G401 (cell line): ENCODE results near the gene ANKS6. TPM values are rescaled to one million over a fixed set of nuclear protein-coding genes. Genes with fewer than 3 reads are reported as not detected.
A peak's percentile ranks its signal among the peaks of the same experiment; 100 is the strongest.

Experiments
- DNase-seq: peaks from one replicate; pipeline ENCODE4 v3.0.0-alpha.2; 2015; ENCODE audit warnings: low spot score
- in situ Hi-C: cut with HindIII; loops from 2 replicates; pipeline ENCODE4 v1.10.0; 2016; ENCODE audit warnings: low sequenced_read_pairs, mixed read lengths
- total RNA-seq: library from RNA; depleted of rRNA; stranded (reverse); fragments of >200 nt; shearing (Covaris generic); gene quantifications from 2 replicates; pipeline ENCODE4 v1.2.3, GENCODE V29; 2014

ANKS6 gene
- total RNA-seq, 1 experiment from 2014 or later, result 55.6 TPM

GRCh38 chr9:98778251-98778650 lies 18.1 kb downstream of the ANKS6 start:
- in situ Hi-C loops, result no loop called here
- DNase-seq, result no peak

GRCh38 chr9:98777618-98778017 lies 18.7 kb downstream of the ANKS6 start:
- in situ Hi-C loops, result no loop called here

GRCh38 chr9:98775831-98776441 lies 20.4 kb downstream of the ANKS6 start:
- in situ Hi-C loops, result no loop called here
- peak; percentile 80 for DNase-seq

More at GRCh38 chr9:98777618-98778017, 18.7 kb downstream of the ANKS6 start:
- DNase-seq, result no peak

GRCh38 chr9:98774746-98775145 lies 21.6 kb downstream of the ANKS6 start:
- in situ Hi-C loops, result no loop called here
- DNase-seq, result no peak

GRCh38 chr9:98773721-98774120 lies 22.6 kb downstream of the ANKS6 start:
- DNase-seq, result no peak
- in situ Hi-C loops, result no loop called here

GRCh38 chr9:98772364-98773155 lies 23.8 kb downstream of the ANKS6 start:
- no peak for DNase-seq
- in situ Hi-C loops, result no loop called here

GRCh38 chr9:98771209-98771874 lies 25.0 kb downstream of the ANKS6 start:
- DNase-seq, result no peak
- in situ Hi-C loops, result no loop called here

- in situ Hi-C loops, result no loop called here
- no peak for DNase-seq
These were observed 25.6 kb downstream of the ANKS6 start for GRCh38 chr9:98770717-98771116.

- in situ Hi-C loops, result no loop called here
- DNase-seq, result no peak
These were observed 28.0 kb downstream of the ANKS6 start for GRCh38 chr9:98768344-98768743.

GRCh38 chr9:98767915-98768314 lies 28.4 kb downstream of the ANKS6 start:
- DNase-seq, result no peak
- in situ Hi-C loops, result no loop called here

- in situ Hi-C loops, result no loop called here
- DNase-seq, result no peak
These were observed 29.2 kb downstream of the ANKS6 start for GRCh38 chr9:98767196-98767595.

- in situ Hi-C loops, result no loop called here
- no peak for DNase-seq
These were observed 29.8 kb downstream of the ANKS6 start for GRCh38 chr9:98766586-98766985.

- DNase-seq, result no peak
- in situ Hi-C loops, result no loop called here
These were observed 31.1 kb downstream of the ANKS6 start for GRCh38 chr9:98765256-98765655.

GRCh38 chr9:98763986-98764745 lies 32.2 kb downstream of the ANKS6 start:
- in situ Hi-C loops, result no loop called here
- no peak for DNase-seq

GRCh38 chr9:98760231-98760630 lies 36.1 kb downstream of the ANKS6 start:
- in situ Hi-C loops, result no loop called here

GRCh38 chr9:98755006-98755618 lies 41.2 kb downstream of the ANKS6 start:
- in situ Hi-C loops, result no loop called here
- DNase-seq, result no peak

More at GRCh38 chr9:98760231-98760630, 36.1 kb downstream of the ANKS6 start:
- DNase-seq, result no peak

- in situ Hi-C loops, result no loop called here
- DNase-seq, result no peak
These were observed 45.1 kb downstream of the ANKS6 start for GRCh38 chr9:98751210-98751609.

GRCh38 chr9:98750364-98751060 lies 45.8 kb downstream of the ANKS6 start:
- in situ Hi-C loops, result no loop called here
- DNase-seq, result no peak

GRCh38 chr9:98747476-98747875 lies 48.9 kb downstream of the ANKS6 start:
- in situ Hi-C loops, result no loop called here
- DNase-seq, result no peak
